GM21390 (cell line): Measurements from ENCODE around the gene THOC6.

Experiments
- ATAC-seq: cut with Tn5 transposase; IDR thresholded peaks from one replicate; pipeline ENCODE4 v1.9.1; 2021; ENCODE audit not compliant: unreplicated experiment

Gene THOC6

GRCh38 chr16:3014971-3015370 lies 8.9 kb upstream of the THOC6 start:
- no peak for ATAC-seq

GRCh38 chr16:3015865-3016521 lies 7.8 kb upstream of the THOC6 start:
- ATAC-seq: no peak

GRCh38 chr16:3017344-3017743 lies 6.5 kb upstream of the THOC6 start:
- no peak for ATAC-seq

- no peak for ATAC-seq
Measured at GRCh38 chr16:3017794-3018506, 5.9 kb upstream of the THOC6 start, which contains the start of gene CLDN6. Gene CLDN6 (minus strand): TSS chr16:3018183. CDS start chr16:3016021, 2,162 bp downstream.

GRCh38 chr16:3019594-3020246 lies 4.1 kb upstream of the THOC6 start:
- ATAC-seq: no peak

GRCh38 chr16:3020247-3020603 lies 3.6 kb upstream of the THOC6 start, which contains the start of gene TNFRSF12A:
Gene TNFRSF12A (plus strand): TSS chr16:3020368. CDS start chr16:3020398, 30 bp downstream.
- ATAC-seq: no peak

- no peak for ATAC-seq
Measured at GRCh38 chr16:3020604-3021448, 3.0 kb upstream of the THOC6 start.

GRCh38 chr16:3021449-3022207 lies 2.2 kb upstream of the THOC6 start:
- no peak for ATAC-seq

- no peak for ATAC-seq
Measured at GRCh38 chr16:3022208-3022683, 1.6 kb upstream of the THOC6 start.

- no peak for ATAC-seq
Measured at GRCh38 chr16:3022684-3023414, 986 bp upstream of the THOC6 start.

GRCh38 chr16:3023415-3023668 lies 493 bp upstream of the THOC6 start:
- ATAC-seq: no peak

- ATAC-seq: no peak
Measured at GRCh38 chr16:3025032-3026002, 1.5 kb downstream of the THOC6 start.

- no peak for ATAC-seq
Measured at GRCh38 chr16:3026003-3026378, 2.2 kb downstream of the THOC6 start.

GRCh38 chr16:3026609-3027488 lies 3.0 kb downstream of the THOC6 start:
- ATAC-seq: no peak

GRCh38 chr16:3027489-3027795 lies 3.6 kb downstream of the THOC6 start:
- ATAC-seq: no peak

GRCh38 chr16:3027983-3028715 lies 4.3 kb downstream of the THOC6 start:
- no peak for ATAC-seq

- no peak for ATAC-seq
Measured at GRCh38 chr16:3028716-3029319, 5.0 kb downstream of the THOC6 start.
